HepG2 (cell line): ENCODE results near the gene NPIPB6. TPM values are rescaled to one million over a fixed set of nuclear protein-coding genes. Genes with fewer than 3 reads are reported as not detected.

Source experiments
- ATAC-seq: fragments of 200-7000 bp; cut with Tn5 transposase; 3 replicates; pipeline ENCODE4 v1.9.1; 2020; ENCODE audit warnings: mild to moderate bottlenecking, moderate library complexity
- BruUV-seq: library from RNA; stranded (reverse); fragments of 400-500 nt; replicated peaks from 2 replicates; lab custom pipeline; 2021; lab: Mats Ljungman, UMichigan
- CTCF ChIA-PET: fragments of 300-600 bp; formaldehyde crosslinking; extraction: SDS; loops from one replicate; lab custom pipeline; 2021; ENCODE audit warnings: low total read pairs, inconsistent platforms, low intra/inter-chr PET ratio; lab: Yijun Ruan, JAX
- POLR2A ChIA-PET: fragments of 350-600 bp; sonication (Branson Sonifier 250); formaldehyde crosslinking; loops from one replicate; lab custom pipeline; 2020; ENCODE audit warnings: antibody characterized with exemption, inconsistent platforms; lab: Yijun Ruan, JAX
- DNase-seq: peaks from one replicate; pipeline ENCODE4 v3.0.0-alpha.2; 2015; ENCODE audit warnings: low spot score
- FAIRE-seq: peaks from 3 replicates; lab custom pipeline; 2011; peaks lifted over from hg19 to GRCh38; lab: Jason Lieb, UNC
- H2AFZ ChIP-seq: one replicate; pipeline ENCODE4 v1.6.1; 2011; ENCODE audit warnings: low read length, inconsistent platforms
- H3K27ac ChIP-seq: fragments of 300-600 bp; 3 replicates; pipeline ENCODE4 v1.8.0; 2011; ENCODE audit warnings: mixed run types, mild to moderate bottlenecking, mixed read lengths, low read length, inconsistent platforms; ENCODE audit not compliant: insufficient read depth; ENCODE audit errors: extremely low read length
- H3K27me3 ChIP-seq, 2 experiments: fragments of 200-600 bp in 1 of 2; 2 replicates in 1 of 2; 3 replicates in 1 of 2; pipeline versions ENCODE4 v1.6.0 to v1.8.0; 2011; ENCODE audit warnings: low read length in 2 of 2, mild to moderate bottlenecking in 2 of 2, moderate library complexity in 2 of 2, inconsistent platforms in 1 of 2; ENCODE audit not compliant: insufficient read depth in 2 of 2, control insufficient read depth in 1 of 2
- H3K36me3 ChIP-seq, 2 experiments: fragments of 200-600 bp in 1 of 2; replicated peaks in 1 of 2; 2 replicates in 1 of 2; 3 replicates in 1 of 2; pipeline versions ENCODE4 v1.5.1 to v1.8.0; 2011; ENCODE audit warnings: low read length in 2 of 2, inconsistent platforms in 1 of 2; ENCODE audit not compliant: insufficient read depth in 2 of 2, control insufficient read depth in 1 of 2
- H3K4me1 ChIP-seq: 2 replicates; pipeline ENCODE4 v1.5.1; 2012; ENCODE audit warnings: low read length, inconsistent platforms; ENCODE audit not compliant: insufficient read depth
- H3K4me2 ChIP-seq: 2 replicates; pipeline ENCODE4 v1.6.0; 2011; ENCODE audit warnings: low read depth, low read length, inconsistent platforms
- H3K4me3 ChIP-seq, 3 experiments: fragments of 200-600 bp in 1 of 3; sonication (generic), shearing (Covaris generic) in 1 of 3; replicated peaks in 1 of 3; 2 replicates each; pipeline ENCODE4 v1.5.1; 2011 to 2016; ENCODE audit warnings: low read length in 3 of 3, inconsistent platforms in 2 of 3, low read depth in 2 of 3, mild to moderate bottlenecking in 2 of 3, control low read depth in 1 of 3, mixed read lengths in 1 of 3; ENCODE audit not compliant: insufficient read depth in 1 of 3
- H3K79me2 ChIP-seq: one replicate; pipeline ENCODE4 v1.6.1; 2011; ENCODE audit warnings: low read length, inconsistent platforms; ENCODE audit not compliant: insufficient read depth
- H3K9ac ChIP-seq: 2 replicates; pipeline ENCODE4 v1.6.0; 2011; ENCODE audit warnings: mild to moderate bottlenecking, low read depth, low read length, inconsistent platforms; ENCODE audit not compliant: insufficient read depth
- H3K9me3 ChIP-seq: 2 replicates; pipeline ENCODE4 v1.5.1; 2012; ENCODE audit warnings: mild to moderate bottlenecking, low read length
- H4K20me1 ChIP-seq: 2 replicates; pipeline ENCODE4 v1.6.0; 2011; ENCODE audit warnings: inconsistent platforms, mild to moderate bottlenecking, low read length, moderate library complexity; ENCODE audit not compliant: insufficient read depth
- ARID3A ChIP-seq: IDR thresholded peaks from 2 replicates; pipeline ENCODE4 v1.6.1; 2012; ENCODE audit warnings: low read depth, low read length, improper control_type of control experiment
- REPIN1 ChIP-seq: sonication (generic); formaldehyde crosslinking; IDR thresholded peaks from 2 replicates; pipeline ENCODE4 v1.8.0; 2022; ENCODE audit warnings: missing genetic modification reagents, low read depth, mild to moderate bottlenecking, borderline replicate concordance
- SATB2 ChIP-seq: sonication (generic); formaldehyde crosslinking; IDR thresholded peaks from 2 replicates; pipeline ENCODE4 v1.5.0; 2020; ENCODE audit warnings: missing genetic modification reagents
- SP1 ChIP-seq, 2 experiments: fragments of 450-650 bp in 1 of 2; sonication (generic) in 1 of 2; formaldehyde crosslinking in 1 of 2; IDR thresholded peaks; 2 replicates each; pipeline versions ENCODE4 v1.4.0 to v1.6.1; 2016 to 2020; ENCODE audit warnings: missing genetic modification reagents in 1 of 2
- TARDBP ChIP-seq: sonication (generic); formaldehyde crosslinking; IDR thresholded peaks from 2 replicates; pipeline ENCODE4 v1.8.0; 2022; ENCODE audit warnings: mild to moderate bottlenecking, missing genetic modification reagents
- ZNF121 ChIP-seq: sonication (generic); formaldehyde crosslinking; IDR thresholded peaks from 2 replicates; pipeline ENCODE4 v1.5.0; 2020; ENCODE audit warnings: mild to moderate bottlenecking, missing genetic modification reagents
- ZNF691 ChIP-seq: sonication (generic); formaldehyde crosslinking; IDR thresholded peaks from 2 replicates; pipeline ENCODE4 v1.4.0; 2020; ENCODE audit warnings: missing genetic modification reagents, low read depth, mild to moderate bottlenecking, borderline replicate concordance
- ZNF839 ChIP-seq: sonication (generic); formaldehyde crosslinking; IDR thresholded peaks from 2 replicates; pipeline ENCODE4 v1.4.0; 2020; ENCODE audit warnings: missing genetic modification reagents, mild to moderate bottlenecking, borderline replicate concordance
- ZSCAN5A ChIP-seq: sonication (generic); formaldehyde crosslinking; IDR thresholded peaks from 2 replicates; pipeline ENCODE4 v1.8.0; 2022; ENCODE audit warnings: mild to moderate bottlenecking, missing genetic modification reagents, borderline replicate concordance
- WGBS: methylation state at CpG from one replicate; pipeline ENCODE4 v1.1.6; 2017; ENCODE audit warnings: low lambda C conversion rate; 5-methylcytosine and 5-hydroxymethylcytosine counted together
- in situ Hi-C: cut with HindIII; loops from 2 replicates; pipeline ENCODE4 v1.10.0; 2017; ENCODE audit warnings: low pct_unique_long_range_greater_than_20kb; ENCODE audit not compliant: extremely low pct_ligation_motif_present
- intact Hi-C: fragments of 100-400 bp; cut with micrococcal nuclease; formaldehyde crosslinking; loops from one replicate; pipeline ENCODE4 v1.10.0; 2022; ENCODE audit not compliant: unreplicated experiment
- polyA plus RNA-seq, 8 experiments: library from polyadenylated mRNA; depleted of rRNA in 3 of 8; stranded (reverse) in 7 of 8; unstranded in 1 of 8; fragments of >200 nt; fragmentation: Illumina TruSeq in 4 of 8; extraction: Trizol in 4 of 8; gene quantifications; 2 replicates each; pipeline versions ENCODE4 v1.2.1 to v1.2.3, GENCODE V29; 2011 to 2016; ENCODE audit warnings: low read depth in 4 of 8, missing spikeins in 1 of 8, mixed read lengths in 1 of 8; ENCODE audit not compliant: insufficient read depth in 1 of 8
- total RNA-seq, 5 experiments: library from RNA; depleted of rRNA; stranded (reverse); fragments of >200 nt; fragmentation: Illumina TruSeq; extraction: Trizol; gene quantifications; 2 replicates each; pipeline ENCODE4 v1.2.3, GENCODE V29; 2016; ENCODE audit warnings: low read depth in 1 of 5

NPIPB6 gene
- total and polyA plus RNA-seq, 2 of the 13 experiments (the other 11 are each of a cell fraction or from before 2014, with no cell fraction given), result 0.25 TPM; not detected in 1

GRCh38 chr16:28312327-28312726 lies 51.0 kb downstream of the NPIPB6 start:
- CTCF ChIA-PET, result no interaction called here

More at GRCh38 chr16:28312327-28312726, 51.0 kb downstream of the NPIPB6 start:
- no peak for DNase-seq
- no peak overlapping the region for H2AFZ ChIP-seq
- WGBS, result 25% methylated on average over 9 of the region's 10 CpGs
- no peak for TF ChIP-seq REPIN1 (CRISPR knock-in tag)
- no peak for TF ChIP-seq ZSCAN5A (CRISPR knock-in tag)
- TF ChIP-seq ZNF121 (CRISPR knock-in tag), result no peak
- TF ChIP-seq ARID3A, result no peak
- TF ChIP-seq SP1 (IDR thresholded peaks at IDR 0.05), result no peak
- TF ChIP-seq SP1 (CRISPR knock-in tag; IDR thresholded peaks at IDR 0.05), result no peak
- no peak for TF ChIP-seq ZNF691
- TF ChIP-seq SATB2 (CRISPR knock-in tag), result no peak
- no peak for TF ChIP-seq TARDBP (CRISPR knock-in tag)
- no peak for TF ChIP-seq ZNF839 (CRISPR knock-in tag)
- H3K36me3 ChIP-seq, result no peaks in the 10 kb centered on the region
- 0 out of 2 replicates have a peak, but pooled peaks cover 2% of the 10 kb centered on the region for H4K20me1 ChIP-seq
- no peak overlapping the region for H3K4me2 ChIP-seq
- ATAC-seq, result no peak; the same call in 1 of the 3 replicates
- H3K27me3 ChIP-seq, result peaks cover 0 to 30% of the 10 kb centered on the region in 2 experiments; a peak in 3 of 5 replicates
- no peak for FAIRE-seq
- POLR2A ChIA-PET, result no interaction called here
- no peaks in the 10 kb centered on the region for H3K79me2 ChIP-seq
- H3K4me3 ChIP-seq, result no peak overlapping the region
- BruUV-seq, result no TSS peak
- no peak overlapping the region for H3K27ac ChIP-seq
- H3K9me3 ChIP-seq, result no peaks in the 10 kb centered on the region
- peaks cover 6% of the 10 kb centered on the region; the same call in 1 of the 2 replicates for H3K4me1 ChIP-seq
- in situ Hi-C loops (loop anchor here (5.0 to 10.0 kb wide), 2 partner anchors 35 to 58 kb away; no protein-coding TSS in a partner anchor), intact Hi-C loops (no loop called here)
- no peak overlapping the region for H3K9ac ChIP-seq
